HG03342 (cell line): ENCODE measurements around the gene ITGA1.
"Not testable (repeated sequence)": the region's sequence is repeated elsewhere in the genome, so short reads cannot be mapped to it uniquely, and the experiment has no call there.

Experiments used
- ATAC-seq: cut with Tn5 transposase; IDR thresholded peaks from one replicate; pipeline ENCODE4 v1.9.1; 2021; ENCODE audit warnings: mild to moderate bottlenecking, moderate library complexity; ENCODE audit not compliant: unreplicated experiment

ITGA1 gene

DNA sequence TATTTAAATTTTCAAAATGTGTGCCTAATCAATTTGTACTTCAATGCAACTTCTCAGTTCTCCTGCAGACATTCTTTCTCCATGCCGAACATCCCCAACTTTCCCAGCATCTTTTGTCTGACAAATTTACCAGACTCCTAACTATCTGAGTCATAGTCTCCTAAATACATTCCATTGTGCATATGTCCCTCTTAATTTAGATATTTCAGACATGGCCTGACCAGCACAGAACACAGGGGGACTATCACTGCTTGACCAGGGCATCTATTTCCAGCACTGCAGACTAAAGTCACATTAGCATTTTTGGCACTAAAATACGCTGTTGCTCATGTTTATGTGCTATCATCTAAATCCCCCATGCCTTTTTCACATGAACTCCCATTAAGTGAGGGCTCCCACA, 71.9 kb downstream of the ITGA1 start:
- ATAC-seq, result no peak

DNA sequence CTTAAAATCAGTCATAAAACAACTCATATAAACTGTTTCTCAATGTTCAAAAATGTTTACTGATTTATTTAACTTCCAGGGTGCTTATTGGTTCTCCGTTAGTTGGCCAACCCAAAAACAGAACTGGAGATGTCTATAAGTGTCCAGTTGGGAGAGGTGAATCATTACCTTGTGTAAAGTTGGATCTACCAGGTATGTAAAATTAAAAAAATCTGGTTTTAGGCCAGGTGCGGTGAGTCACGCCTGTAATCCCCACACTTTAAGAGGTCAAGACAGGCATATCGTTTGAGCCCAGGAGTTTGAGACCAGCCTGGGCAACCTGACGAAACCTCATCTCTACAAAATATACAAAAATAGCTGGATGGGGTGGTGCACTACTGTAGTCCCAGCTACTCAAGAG, 73.7 kb downstream of the ITGA1 start:
- ATAC-seq, result no peak

DNA sequence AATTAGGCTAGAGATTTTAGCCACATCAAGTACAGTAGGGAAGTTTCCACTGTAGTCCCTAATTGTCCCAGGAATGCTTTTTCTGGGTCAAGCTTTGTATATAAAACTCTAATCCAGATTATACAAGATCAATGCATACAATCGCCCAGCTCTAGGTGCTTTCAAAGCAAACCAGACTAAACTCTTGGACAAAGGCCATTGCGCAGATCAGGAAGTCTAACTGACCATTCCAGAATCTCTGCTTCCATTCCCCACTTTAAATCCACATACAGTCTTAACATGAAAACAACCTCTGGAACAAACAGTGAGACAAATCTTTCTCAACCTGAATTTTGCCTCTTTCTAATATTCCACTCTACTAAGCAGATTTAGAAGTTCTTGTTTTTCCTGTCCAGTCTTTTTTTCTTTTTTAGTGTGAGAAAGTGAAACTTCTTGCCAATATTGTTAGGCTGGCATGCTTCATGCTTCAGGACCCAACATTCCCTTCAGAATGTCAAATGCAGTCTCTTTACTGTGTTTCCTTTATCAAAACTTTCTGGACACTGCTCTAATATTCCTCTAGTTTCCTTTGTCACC, 76.1 kb downstream of the ITGA1 start:
- ATAC-seq, result no peak

DNA sequence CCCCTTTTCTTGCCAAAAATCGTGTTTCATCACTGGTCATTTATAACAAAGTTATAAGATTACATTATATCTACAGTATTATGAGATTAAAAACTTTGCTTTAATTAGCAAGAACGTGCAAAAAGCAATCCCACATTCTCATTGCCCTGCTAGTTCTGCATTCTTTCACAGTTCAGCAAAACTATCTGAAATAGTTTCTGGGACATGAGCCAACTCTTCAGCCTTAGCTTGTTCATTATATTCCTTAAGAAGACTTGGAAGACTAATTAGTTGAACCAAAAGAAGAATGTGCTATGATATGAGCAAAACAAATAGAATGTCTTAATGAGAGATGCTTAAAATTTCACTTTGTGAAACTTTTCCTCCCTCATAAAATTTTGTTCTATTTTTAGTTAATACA, 76.7 kb downstream of the ITGA1 start:
- no peak for ATAC-seq

DNA sequence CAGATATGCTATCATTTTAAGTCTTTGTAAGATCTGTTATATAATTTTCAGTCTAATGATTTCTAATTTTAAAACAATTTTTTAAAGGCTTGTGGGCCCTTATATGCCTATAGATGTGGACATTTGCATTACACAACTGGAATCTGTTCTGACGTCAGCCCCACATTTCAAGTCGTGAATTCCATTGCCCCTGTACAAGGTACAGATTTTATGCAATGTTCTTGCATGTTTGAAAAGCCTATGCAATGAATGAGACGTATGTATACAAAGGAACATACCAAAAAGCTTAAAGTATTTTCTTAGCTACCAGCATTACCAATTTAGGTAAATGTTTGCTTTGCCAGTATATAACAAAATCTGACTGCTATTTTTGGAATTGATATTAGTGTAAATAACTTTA, 77.2 kb downstream of the ITGA1 start:
- ATAC-seq, result no peak

DNA sequence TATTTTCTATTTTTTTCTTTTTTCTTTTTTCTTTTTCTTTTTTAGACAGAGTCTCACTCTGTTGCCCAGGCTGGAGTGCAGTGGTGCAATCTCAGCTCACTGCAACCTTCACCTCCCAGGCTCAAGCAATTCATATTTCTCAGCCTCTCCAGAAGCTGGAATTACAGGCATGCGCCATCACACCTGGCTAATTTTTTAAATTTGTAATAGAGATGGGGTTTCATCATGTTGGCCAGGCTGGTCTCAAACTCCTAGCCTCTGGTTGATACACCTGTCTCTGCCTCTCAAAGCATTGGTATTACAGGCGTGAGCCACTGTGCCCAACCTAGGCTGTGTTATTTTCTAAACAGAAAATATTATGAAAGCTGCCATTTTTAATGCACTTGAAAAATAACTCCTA, 78.3 kb downstream of the ITGA1 start:
- ATAC-seq, result not testable (repeated sequence)

DNA sequence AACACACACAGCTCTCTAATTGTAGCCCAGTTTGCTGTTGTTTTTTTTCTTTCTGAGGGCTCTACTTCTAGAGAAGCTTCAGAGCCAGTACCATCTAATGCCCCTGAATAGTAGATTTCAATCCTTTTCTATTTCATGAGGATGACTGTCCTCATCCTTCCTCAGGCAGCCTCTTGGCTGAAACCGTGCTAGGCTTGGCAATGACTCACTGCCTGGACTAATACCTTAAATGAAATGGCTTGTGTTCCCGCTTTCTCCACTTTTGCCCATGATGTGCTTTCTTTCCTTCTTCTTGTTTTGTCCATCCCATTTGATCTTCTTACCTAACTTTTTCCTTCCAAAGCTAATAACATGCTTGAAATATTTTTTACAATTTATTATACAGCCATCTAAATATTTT, 80.1 kb downstream of the ITGA1 start:
- ATAC-seq, result no peak

DNA sequence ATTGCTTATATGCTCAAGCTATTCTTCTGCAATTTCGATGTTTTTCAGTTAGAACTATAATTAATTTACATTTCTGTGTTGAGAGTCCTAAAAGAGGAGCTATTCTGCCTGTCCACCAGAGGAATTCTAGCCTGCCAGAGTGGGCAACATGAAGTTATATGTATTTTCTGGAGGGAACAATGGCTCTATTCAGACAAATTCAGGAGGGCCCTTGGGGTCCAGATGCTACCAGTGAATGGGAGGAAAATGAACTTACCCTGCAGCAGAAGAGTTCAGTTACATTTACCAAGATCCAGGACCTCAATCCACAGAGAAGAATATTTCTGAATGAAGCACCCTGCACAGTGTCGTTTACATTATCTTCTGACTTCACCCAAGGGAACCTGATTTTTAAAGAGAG, 80.7 kb downstream of the ITGA1 start:
- ATAC-seq, result no peak

DNA sequence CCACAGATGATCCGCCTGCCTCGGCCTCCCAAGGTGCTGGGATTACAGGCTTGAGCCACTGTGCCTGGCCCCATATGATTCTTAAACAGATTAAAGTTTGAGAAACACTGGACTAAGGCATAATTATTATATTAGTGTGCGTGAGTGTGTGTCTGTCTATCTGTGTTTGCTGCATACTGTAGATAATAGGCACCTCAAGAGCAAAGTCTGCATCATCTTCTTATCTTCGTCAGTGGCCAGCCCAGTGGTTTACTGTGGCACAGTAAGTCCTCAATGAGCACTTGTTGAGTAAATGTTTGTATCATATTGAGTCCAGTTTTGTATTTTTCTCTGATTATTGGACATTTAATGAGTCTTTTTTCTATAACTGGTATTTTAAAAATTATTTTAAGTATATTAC, 81.7 kb downstream of the ITGA1 start:
- ATAC-seq, result no peak

DNA sequence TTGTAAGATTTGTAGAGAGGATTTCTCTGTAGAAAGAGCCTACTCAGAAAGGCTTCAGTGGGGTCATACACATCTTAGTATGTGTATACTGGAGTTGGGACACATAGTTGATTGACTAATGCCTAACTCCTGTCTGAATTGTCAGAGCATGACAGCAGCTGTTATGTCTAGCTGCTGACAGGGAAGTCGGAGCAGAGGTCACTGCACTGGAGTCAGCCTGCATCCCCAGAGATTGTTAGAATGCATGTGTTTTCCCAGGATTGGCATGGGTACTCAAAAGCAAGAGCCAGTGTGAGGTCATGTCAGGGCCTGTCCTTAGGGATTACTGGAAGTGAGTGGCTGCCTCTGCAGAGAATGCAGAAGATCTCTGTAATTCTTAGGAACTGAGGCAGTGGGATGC, 82.7 kb downstream of the ITGA1 start:
- no peak for ATAC-seq

DNA sequence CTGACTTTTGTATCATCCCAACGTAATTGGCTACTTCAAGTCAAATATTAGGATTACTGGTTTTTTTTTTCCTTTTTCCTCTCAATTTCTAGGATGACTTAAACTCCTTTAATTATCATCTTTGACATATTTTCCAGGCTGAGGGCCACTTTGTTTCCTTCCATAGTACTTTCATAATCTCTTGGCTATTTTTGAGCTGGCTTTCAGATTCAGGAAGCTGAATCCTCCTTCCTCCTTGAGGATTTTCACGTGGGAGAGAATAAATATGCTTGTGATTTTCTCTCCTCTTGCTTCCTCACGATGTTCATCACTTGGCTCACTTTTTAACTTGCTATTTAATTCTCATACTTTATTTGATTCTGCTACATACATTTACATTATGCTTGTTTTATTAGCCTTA, 88.1 kb downstream of the ITGA1 start:
- no peak for ATAC-seq

DNA sequence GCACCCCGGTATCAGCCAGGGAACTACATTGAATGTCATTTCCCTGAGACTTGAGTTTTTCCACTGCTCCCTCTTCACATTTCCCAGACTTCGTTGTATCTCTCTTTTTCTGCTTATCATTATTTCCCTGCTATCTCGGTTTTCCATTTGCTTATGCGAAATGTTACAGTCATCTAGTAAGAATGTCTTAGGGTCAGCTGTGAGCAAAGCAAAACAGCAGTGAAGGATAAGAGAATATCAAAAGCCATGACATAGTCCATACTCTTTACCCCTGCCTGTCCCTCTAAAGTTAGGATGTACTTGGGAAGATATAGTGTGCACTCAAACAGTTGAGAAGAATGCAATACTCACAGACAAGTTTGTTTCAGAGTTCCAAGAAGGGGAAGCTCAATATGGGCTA, 88.7 kb downstream of the ITGA1 start:
- ATAC-seq, result no peak

DNA sequence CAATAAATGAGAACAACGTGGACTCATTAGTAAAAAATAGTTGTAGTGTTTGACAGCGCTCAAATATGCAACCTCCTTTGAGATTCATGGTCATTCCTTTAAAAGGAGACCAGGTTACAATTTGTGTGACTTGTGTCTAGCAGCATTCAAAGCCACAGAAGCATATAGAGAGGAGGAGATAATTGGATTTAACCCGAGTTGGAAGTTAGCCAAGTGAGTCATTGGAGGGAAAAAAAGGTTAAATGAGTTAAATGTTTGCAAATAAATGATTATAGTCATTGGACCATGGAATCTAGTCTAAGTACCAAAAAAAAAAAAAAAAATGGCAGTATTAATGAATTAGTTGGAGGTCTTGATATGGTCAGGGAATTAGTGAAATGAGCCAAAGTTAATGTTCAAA, 90.9 kb downstream of the ITGA1 start:
- no peak for ATAC-seq

DNA sequence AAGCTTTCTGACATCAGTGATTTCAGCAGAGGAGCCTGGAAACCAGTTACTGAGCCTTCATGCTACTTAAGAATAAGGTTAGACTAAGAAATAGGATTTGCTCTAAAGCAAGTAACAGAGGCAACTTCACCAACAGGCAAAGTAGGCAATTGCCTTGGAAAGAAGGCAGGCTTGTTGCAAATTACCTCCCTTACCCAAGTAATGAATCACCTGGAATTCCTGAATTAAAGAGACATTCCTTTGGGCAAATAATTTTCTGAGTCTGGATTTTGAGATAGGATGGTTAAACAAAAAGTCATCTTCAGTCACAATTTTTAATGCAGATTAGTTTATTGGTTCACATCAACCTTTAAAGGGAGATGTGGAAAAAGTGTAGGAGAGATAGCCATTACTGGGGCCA, 92.8 kb downstream of the ITGA1 start:
- no peak for ATAC-seq

DNA sequence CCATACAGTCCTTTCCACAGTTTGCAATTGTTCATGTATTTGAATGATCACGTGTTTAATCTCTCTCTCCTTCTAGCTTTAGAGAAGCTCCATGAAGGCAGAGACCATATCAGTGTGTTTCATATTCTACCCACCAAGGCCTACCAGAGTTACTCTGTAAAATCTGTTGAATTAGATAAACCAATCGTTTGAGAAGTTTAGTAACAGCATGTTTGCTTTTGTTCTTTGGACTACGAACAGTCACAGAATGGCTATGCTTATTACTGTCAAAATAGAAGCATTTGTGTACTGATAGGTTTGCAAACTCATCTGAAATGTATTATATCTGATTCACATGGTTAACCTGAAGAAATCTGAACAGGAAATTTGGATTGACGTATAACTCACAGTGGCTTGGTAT, 93.8 kb downstream of the ITGA1 start:
- no peak for ATAC-seq

DNA sequence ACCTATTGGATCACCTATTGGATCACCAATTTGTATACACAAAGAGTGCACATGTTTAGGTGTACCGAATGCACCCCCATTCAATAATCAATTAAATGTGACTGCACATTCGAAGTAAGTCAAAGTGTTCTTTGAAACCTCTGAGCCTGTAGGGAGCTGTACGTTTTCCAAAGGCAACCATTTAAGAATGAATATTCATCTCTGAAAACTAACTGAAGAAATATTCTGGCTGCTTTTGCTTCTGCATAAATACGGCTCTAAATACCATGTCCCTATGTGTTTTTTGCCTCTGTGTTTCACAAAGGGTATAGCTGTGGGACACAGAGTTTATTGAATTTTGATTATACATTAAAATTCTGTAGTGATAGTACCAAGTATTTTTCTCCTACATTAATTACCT, 95.4 kb downstream of the ITGA1 start:
- ATAC-seq, result no peak

DNA sequence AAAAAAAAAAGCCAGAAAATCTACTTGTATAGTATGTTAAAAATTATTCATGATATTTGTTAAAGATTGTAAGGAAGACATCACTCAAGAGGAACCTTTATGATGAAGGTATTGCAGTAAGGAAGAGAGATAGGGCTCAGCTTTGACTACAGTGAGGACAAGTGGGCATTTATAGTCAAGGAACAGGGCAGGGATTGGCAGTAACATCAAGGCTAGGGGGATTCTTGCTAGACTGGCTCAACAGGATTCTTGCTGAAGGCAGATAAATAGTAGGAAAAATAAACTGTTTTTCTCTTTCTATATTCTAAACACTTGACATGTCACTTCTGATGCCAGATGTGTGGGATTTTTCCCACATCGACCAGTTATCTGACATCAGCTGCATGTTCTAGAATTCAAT, 96.7 kb downstream of the ITGA1 start:
- no peak for ATAC-seq

DNA sequence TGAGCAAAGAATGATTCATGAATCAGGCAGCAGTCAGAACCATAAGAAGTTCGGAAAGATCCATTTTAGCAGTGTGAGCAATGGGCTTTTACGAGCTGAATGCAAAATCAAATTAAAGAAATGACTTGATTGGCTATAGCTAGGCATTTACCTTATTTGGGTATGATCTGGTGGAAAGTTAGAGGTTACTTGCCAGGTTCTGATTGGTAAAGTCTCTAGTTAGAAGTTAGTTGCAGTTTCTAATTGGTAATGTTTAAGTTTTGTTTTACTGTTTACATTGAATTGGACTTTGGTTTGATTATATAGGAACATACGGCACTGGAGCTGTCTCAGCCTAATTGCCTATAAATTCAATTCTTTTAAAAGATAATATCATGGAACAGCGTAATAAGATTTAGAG, 97.9 kb downstream of the ITGA1 start:
- ATAC-seq, result no peak

DNA sequence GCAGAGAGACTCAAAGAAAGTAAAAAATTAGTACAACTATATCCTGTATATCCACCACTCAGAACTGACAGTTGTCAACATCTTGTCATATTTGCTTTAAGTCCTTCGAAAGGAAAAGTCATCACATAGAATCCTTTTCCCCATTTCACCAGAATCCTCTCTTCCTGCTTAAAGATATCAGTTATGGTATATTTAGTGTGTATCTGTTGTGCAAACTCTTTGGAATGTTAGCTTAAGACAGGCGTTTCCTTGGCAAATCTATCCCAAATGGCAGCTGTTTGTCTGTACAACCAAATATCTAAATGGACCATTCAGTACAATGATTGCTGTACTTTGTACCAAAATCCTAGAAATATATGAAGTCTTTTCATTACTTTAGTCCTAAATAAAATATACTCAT, 98.5 kb downstream of the ITGA1 start:
- ATAC-seq, result no peak

DNA sequence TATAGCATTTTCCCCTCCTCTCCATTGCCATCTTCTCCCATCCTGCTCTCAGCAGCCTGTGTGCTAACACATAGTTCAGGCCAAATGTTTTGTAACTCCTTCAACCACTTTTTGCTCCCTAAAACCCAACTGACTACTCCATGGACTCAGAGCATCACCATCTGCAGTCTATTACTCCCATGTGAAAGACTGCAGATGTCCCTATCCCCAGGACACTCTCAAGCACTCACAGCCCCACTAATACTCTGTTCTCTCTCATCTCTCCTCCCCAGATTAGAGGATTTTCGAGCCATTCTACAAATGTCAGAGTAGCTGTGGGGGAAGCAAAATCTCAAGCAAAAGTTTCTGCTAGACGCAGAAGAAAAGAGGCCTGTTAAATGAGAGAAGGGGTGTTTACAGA, 99.3 kb downstream of the ITGA1 start:
- ATAC-seq, result no peak

DNA sequence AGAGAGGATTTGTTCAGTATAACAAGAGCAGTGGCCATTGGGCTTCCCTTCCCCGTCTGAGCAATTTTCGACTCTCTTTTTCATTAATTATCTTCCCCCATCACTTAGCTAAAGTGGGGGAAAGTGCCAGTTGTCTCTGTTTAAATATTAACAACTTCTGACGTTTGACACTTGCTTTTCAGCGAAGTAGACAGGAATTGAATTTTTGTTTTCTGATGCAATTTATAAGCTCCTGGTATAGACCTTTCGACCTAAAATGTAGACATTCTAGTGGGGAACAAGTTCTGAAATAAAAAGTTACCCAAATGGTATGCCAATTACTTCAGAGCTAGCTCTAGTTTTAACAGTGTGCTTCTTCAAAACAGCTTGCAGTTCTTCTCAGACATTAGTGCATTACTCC, 100.6 kb downstream of the ITGA1 start:
- ATAC-seq, result no peak

DNA sequence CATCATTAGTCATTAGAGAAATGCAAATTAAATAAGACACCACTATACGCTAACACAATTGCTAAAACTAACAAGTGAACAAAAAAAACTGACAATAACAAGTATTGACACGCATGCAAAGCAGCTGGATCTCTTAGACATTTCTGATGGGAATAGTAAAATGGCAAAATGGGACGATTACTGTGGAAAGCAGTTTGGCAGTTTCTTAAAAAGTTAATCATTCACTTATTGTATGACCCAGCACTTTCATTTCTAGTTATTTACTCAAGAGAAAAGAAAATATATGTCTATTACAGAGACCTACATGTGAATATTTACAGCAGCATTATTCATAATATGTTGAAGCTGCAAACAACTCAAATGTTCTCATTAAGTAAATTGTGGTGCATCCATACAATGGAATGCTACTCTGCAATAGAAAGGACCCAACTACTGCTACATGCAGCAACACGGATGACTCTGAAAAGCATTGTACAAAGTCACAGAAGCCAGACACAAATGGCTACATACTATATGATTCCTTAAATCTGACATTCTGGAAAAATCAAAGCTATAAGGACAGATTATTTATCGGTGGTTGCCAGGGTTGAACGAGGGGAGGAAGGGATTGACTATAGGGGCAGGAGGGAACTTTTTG, 104.6 kb downstream of the ITGA1 start:
- ATAC-seq, result no peak

DNA sequence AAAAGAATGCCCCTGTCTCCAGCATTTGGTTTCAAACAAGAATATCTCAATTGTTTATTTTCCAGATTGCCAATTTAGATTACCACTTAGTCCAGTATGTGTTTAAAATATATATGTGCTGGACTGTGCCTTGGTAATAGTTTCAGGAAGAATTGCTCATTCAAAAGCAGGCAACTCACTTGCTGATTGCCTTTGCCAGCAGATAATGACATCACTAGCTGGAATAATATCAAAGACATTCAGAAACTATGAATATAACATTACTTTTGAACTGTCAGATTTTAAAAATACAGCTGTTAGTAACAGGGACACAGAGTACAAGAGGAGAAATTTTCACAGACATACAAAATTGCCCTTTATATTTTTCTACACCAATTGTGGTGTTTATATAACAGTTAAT, 105.4 kb downstream of the ITGA1 start:
- no peak for ATAC-seq
